Measurements from ENCODE around the gene KDM4C. TPM values are rescaled to one million over a fixed set of nuclear protein-coding genes. Genes with fewer than 3 reads are reported as not detected.
A peak's percentile ranks its signal among the peaks of the same experiment; 100 is the strongest.

The KDM4C gene
- total and polyA plus RNA-seq, 2 of the 13 experiments (the other 11 are each of a cell fraction or from before 2014, with no cell fraction given): 19.4 to 23.6 TPM

GRCh38 chr9:6757456-6758247, at the start of gene KDM4C (continued):
- TF ChIP-seq MLXIP (CRISPR knock-in tag; IDR thresholded peaks at IDR 0.05; ENCODE audit: borderline replicate concordance): no peak
- TF ChIP-seq, protein P1, sequence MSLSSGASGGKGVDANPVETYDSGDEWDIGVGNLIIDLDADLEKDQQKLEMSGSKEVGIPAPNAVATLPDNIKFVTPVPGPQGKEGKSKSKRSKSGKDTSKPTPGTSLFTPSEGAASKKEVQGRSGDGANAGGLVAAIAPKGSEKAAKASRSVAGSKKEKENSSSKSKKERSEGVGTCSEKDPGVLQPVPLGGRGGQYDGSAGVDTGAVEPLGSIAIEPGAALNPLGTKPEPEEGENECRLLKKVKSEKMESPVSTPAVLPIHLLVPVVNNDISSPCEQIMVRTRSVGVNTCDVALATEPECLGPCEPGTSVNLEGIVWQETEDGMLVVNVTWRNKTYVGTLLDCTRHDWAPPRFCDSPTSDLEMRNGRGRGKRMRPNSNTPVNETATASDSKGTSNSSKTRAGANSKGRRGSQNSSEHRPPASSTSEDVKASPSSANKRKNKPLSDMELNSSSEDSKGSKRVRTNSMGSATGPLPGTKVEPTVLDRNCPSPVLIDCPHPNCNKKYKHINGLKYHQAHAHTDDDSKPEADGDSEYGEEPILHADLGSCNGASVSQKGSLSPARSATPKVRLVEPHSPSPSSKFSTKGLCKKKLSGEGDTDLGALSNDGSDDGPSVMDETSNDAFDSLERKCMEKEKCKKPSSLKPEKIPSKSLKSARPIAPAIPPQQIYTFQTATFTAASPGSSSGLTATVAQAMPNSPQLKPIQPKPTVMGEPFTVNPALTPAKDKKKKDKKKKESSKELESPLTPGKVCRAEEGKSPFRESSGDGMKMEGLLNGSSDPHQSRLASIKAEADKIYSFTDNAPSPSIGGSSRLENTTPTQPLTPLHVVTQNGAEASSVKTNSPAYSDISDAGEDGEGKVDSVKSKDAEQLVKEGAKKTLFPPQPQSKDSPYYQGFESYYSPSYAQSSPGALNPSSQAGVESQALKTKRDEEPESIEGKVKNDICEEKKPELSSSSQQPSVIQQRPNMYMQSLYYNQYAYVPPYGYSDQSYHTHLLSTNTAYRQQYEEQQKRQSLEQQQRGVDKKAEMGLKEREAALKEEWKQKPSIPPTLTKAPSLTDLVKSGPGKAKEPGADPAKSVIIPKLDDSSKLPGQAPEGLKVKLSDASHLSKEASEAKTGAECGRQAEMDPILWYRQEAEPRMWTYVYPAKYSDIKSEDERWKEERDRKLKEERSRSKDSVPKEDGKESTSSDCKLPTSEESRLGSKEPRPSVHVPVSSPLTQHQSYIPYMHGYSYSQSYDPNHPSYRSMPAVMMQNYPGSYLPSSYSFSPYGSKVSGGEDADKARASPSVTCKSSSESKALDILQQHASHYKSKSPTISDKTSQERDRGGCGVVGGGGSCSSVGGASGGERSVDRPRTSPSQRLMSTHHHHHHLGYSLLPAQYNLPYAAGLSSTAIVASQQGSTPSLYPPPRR (CRISPR knock-in tag; IDR thresholded peaks at IDR 0.05; ENCODE audit: borderline replicate concordance): peak; percentile 89
- TF ChIP-seq MNT (IDR thresholded peaks at IDR 0.05): peak; percentile 94
- TF ChIP-seq ZNF280D (CRISPR knock-in tag; IDR thresholded peaks at IDR 0.05): no peak
- TF ChIP-seq FOXM1 (CRISPR knock-in tag; IDR thresholded peaks at IDR 0.05): no peak
- TF ChIP-seq ZNF20 (CRISPR knock-in tag; IDR thresholded peaks at IDR 0.05): peak; percentile 82; the same call in 1 of the 2 replicates
- TF ChIP-seq, protein P2, sequence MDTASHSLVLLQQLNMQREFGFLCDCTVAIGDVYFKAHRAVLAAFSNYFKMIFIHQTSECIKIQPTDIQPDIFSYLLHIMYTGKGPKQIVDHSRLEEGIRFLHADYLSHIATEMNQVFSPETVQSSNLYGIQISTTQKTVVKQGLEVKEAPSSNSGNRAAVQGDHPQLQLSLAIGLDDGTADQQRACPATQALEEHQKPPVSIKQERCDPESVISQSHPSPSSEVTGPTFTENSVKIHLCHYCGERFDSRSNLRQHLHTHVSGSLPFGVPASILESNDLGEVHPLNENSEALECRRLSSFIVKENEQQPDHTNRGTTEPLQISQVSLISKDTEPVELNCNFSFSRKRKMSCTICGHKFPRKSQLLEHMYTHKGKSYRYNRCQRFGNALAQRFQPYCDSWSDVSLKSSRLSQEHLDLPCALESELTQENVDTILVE (CRISPR knock-in tag; IDR thresholded peaks at IDR 0.05): no peak; the same call in 1 of the 2 replicates
- TF ChIP-seq, protein P3, sequence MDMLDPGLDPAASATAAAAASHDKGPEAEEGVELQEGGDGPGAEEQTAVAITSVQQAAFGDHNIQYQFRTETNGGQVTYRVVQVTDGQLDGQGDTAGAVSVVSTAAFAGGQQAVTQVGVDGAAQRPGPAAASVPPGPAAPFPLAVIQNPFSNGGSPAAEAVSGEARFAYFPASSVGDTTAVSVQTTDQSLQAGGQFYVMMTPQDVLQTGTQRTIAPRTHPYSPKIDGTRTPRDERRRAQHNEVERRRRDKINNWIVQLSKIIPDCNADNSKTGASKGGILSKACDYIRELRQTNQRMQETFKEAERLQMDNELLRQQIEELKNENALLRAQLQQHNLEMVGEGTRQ (IDR thresholded peaks at IDR 0.05; ENCODE audit: low read depth, low read length): peak; percentile 100
- TF ChIP-seq, protein P3 (CRISPR knock-in tag; IDR thresholded peaks at IDR 0.05; ENCODE audit: borderline replicate concordance): peak; percentile 94; the same call in 1 of the 2 replicates
- TF ChIP-seq ATM (IDR thresholded peaks at IDR 0.05; ENCODE audit: borderline replicate concordance): no peak
- TF ChIP-seq TARDBP (CRISPR knock-in tag; IDR thresholded peaks at IDR 0.05): peak; percentile 64
